ENCODE measurements around the gene LTBR.

Gene LTBR

GRCh38 chr12:6369916-6370575 lies 13.9 kb upstream of the LTBR start:
- no peak for DNase-seq

DNA sequence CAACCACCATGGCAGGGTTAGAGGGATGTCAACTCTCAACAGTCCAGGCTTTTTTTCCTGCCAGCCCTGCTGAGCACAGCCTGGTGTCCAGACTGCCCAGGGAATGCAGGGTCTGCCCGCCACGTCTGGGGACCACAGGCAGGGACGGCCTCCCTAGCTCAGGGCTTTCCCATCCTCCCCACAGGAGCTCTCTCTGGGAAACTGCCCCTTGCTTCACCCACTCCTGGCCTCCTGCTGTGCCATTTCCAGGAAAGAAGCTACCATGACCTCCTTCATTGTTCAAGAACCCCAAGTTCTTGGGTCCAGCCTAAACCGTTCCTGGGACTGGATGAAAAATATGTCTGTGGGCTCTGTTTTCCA lies 13.4 kb upstream of the LTBR start:
- DNase-seq = no peak

DNA sequence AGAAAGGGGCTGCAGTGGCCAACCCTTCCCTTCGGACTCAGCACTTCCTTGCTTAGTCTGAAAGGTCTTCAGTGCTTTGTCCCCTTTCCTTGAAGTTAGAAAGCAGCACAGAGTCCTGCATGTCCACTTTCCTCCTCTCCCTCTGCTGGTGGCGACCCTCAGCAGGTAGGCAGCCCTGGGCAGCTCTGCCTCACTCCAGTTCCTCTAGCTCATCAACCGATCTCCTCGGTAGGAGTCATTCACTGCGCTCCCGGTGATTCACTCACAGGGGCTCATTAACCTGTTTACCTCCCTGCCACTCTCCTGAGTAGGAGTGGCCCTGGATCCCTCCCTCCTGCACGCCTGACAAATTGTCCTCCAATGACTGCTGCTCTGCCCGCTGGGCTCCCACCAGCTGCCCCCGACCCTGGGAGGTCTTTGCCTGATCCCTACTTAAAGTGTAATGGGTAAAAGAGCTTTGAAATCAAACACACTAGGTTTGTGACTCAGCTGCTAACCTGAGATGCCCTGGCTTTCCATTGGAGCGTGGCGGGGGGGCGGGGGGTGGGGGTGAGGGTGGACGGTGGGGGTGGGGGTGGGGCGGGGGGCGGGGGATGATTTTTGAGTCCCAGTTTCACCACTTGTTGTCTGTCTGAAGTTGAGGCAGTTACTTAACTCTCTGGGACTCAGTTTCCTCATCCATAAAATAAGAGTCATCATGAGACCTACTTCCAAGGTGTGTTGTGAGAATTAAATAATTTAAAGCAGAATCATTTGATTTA lies 12.8 kb upstream of the LTBR start:
- no peak for DNase-seq

- no peak for DNase-seq
Observed at GRCh38 chr12:6372403-6373003, 11.5 kb upstream of the LTBR start.

DNA sequence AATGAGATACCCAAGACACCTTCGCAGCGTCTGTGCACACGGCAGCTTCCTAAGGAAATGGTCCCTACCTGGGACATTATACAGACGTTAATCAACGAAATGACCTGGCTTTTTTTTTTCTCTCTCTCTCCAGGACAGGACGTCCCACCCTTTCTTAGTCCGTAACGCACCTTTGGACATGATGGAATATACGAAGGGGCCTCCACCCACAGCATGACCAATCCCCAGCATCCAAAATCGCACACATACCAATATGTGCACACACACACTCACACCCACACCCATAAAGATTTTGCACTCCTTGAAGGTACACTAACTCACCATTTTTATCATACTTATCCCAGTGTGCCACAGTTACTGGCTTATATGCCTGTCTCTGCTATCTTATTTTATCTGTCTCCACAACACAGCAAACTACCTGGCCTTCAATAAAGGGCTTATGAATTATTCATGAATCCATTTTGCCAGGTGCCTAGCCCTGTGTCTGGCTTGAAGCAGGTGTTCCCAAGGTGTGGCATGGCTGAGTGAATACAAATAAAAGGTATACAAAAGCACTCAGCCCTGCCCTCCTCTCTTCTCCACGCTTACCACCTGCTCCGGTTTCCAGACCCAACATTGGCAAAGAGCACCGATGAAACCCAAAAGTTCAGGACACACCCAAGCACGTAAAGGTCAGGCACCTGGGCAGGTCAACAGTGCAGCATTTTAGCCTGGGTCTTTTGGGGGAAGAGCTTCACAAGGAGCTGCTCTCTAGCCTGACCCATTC lies 10.8 kb upstream of the LTBR start:
- DNase-seq = no peak

GRCh38 chr12:6374028-6374785 lies 9.8 kb upstream of the LTBR start:
- no peak for DNase-seq

- DNase-seq = no peak
Observed at GRCh38 chr12:6374786-6375160, 9.2 kb upstream of the LTBR start.

DNA sequence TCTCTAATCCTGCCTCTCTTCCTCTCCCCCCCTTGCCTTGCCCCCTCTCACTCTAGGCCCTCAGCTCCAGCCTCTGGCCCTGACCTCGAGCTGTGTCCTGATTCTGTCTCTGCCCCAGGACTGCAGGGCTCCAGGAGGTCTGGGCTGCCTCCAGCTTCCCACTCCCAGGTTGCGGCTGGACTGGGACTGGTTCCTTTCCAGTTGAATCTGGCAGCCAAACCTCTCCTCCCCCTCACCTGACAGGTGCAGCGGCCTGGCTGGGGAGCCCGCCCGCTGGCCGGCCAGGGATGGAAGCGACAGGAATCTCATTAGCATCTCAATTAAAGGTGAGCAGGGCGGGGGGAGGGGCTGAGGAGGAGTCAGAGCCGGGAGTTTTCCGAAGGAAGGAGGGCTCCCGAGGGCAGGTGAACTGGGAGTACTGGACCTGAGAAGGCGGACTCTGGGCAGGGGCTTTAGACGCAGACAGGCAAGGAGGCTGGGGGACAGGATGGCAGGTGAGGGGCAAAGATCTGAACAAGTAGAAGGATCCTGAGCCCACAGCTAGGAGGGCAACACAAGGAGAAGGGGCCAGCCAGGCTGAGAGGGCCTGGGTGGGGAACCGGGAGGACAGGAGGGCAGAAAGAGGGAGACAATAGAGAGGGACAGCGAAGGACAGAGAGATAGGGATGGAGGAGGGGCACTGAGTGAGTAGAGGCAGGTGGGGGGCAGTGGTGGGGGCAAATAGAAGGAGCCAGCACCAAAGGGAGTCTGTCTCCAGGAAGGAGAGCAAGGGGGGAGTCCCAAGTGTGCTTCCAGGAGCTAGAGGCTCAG lies 8.5 kb upstream of the LTBR start, which contains the start of gene SCNN1A:
SCNN1A (minus strand) TSS at position 295 of the 810 bp plus-strand sequence. CDS start 780 bp downstream, outside the sequence.
- DNase-seq = no peak

GRCh38 chr12:6376079-6376869 lies 7.7 kb upstream of the LTBR start:
- DNase-seq = no peak

- DNase-seq = no peak
Observed at GRCh38 chr12:6376870-6377666, 6.9 kb upstream of the LTBR start.

DNA sequence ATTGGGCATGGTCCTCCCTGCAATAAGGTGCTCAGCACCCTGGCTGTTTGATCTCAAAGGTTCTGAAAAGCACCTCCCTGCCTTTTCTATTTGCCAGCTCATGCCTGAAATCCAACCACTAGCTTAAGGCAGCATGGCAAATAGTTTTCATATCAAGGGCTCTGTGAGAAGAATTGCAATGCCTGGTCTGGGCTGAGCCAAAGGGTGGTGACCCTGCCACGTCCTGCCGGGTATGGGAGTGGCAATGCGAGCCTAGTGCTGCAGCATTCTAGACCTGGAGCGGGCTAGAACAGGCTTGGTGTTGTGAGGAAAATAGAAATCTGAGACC lies 6.3 kb upstream of the LTBR start:
- no peak for DNase-seq

GRCh38 chr12:6378709-6379472 lies 5.1 kb upstream of the LTBR start:
- DNase-seq = no peak

GRCh38 chr12:6380141-6381121 lies 3.5 kb upstream of the LTBR start:
- DNase-seq = no peak

- no peak for DNase-seq
Observed at GRCh38 chr12:6382371-6382770, 1.6 kb upstream of the LTBR start.

- DNase-seq = no peak
Observed at GRCh38 chr12:6382982-6383381, 980 bp upstream of the LTBR start.

DNA sequence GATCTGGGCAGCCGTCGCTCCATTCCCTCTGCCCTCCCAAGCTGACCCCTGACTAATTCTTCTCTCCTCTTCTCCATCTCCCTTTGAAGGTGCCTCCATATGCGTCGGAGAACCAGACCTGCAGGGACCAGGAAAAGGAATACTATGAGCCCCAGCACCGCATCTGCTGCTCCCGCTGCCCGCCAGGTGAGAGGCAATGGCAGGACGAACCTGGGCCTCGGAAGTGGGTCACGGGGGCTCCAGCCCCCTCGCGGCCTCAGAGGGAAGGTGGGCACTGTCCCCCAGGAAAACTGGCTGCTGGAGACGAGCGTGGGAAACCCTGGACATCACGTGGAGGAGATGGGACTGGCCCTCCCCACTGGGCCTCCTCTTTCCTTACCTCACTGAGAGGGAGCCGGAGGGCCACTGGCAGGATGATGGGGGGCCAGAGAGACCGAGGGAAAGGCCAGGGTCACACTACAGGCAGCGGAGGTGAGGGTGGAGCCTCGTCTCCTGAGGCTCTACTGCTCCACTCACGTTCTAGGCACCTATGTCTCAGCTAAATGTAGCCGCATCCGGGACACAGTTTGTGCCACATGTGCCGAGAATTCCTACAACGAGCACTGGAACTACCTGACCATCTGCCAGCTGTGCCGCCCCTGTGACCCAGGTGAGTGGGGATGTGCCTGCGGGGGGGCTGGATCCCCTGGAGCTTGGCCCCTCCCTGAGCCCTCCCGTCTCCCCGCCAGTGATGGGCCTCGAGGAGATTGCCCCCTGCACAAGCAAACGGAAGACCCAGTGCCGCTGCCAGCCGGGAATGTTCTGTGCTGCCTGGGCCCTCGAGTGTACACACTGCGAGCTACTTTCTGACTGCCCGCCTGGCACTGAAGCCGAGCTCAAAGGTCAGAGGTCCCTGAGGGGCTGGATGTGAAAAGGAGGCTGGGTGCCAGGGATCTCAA lies 806 bp downstream of the LTBR start:
- DNase-seq = no peak

DNA sequence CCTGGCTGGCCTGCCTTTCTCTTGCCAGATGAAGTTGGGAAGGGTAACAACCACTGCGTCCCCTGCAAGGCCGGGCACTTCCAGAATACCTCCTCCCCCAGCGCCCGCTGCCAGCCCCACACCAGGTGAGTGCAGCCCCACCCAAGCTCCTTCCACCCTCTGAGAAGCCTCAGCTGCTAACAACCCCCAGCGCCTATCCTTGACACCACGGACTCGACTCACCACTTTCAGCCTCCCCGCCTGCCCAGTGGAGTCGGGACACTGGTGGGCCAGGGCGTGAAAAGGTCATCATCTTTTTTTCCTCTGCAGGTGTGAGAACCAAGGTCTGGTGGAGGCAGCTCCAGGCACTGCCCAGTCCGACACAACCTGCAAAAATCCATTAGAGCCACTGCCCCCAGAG lies 2.1 kb downstream of the LTBR start:
- DNase-seq = no peak

All from stimulated activated CD4-positive, alpha-beta T cell treated with anti-CD3 and anti-CD28 coated beads, Interleukin-4, amount 100 ng/mL, for 1 hour (primary cell).